Immature natural killer cell (primary cell): Measurements from ENCODE around the gene NPHS1. TPM values are rescaled to one million over a fixed set of nuclear protein-coding genes. Genes with fewer than 3 reads are reported as not detected.

Experiments
- DNase-seq, 3 donors: peaks; one replicate each; pipeline ENCODE4 v3.0.0; 2022; ENCODE audit warnings: mixed read lengths in 1 of 3
- H3K27ac Mint-ChIP-seq, 6 donors: one replicate each; pipeline ENCODE4 v1.8.0; 2020; ENCODE audit warnings: mixed read lengths in 6 of 6, mild to moderate bottlenecking in 5 of 6, inconsistent platforms in 4 of 6, moderate library complexity in 3 of 6
- H3K27me3 Mint-ChIP-seq, 3 donors: one replicate each; pipeline ENCODE4 v1.8.0; 2020 to 2021; ENCODE audit warnings: low read depth in 3 of 3, mild to moderate bottlenecking in 3 of 3, mixed read lengths in 3 of 3, moderate library complexity in 3 of 3, inconsistent platforms in 1 of 3
- H3K36me3 Mint-ChIP-seq, 3 donors: one replicate each; pipeline ENCODE4 v1.8.0; 2020; ENCODE audit warnings: mixed read lengths in 3 of 3, inconsistent platforms in 2 of 3, mild to moderate bottlenecking in 2 of 3
- H3K4me1 Mint-ChIP-seq, 2 donors: one replicate each; pipeline ENCODE4 v1.8.0; 2020; ENCODE audit warnings: inconsistent platforms in 2 of 2, mild to moderate bottlenecking in 2 of 2, mixed read lengths in 2 of 2, moderate library complexity in 1 of 2
- H3K4me3 Mint-ChIP-seq, 5 donors: one replicate each; pipeline ENCODE4 v1.8.0; 2020; ENCODE audit warnings: mild to moderate bottlenecking in 5 of 5, mixed read lengths in 5 of 5, inconsistent platforms in 3 of 5, moderate library complexity in 3 of 5
- H3K9me3 Mint-ChIP-seq, 6 donors: one replicate each; pipeline ENCODE4 v1.8.0; 2020; ENCODE audit warnings: mild to moderate bottlenecking in 6 of 6, mixed read lengths in 6 of 6, inconsistent platforms in 4 of 6, moderate library complexity in 3 of 6
- polyA plus RNA-seq, 3 donors: library from polyadenylated mRNA; unstranded; fragments of 300-500 nt; fragmentation: Illumina TruSeq; gene quantifications; one replicate each; pipeline ENCODE4 v1.2.3, GENCODE V29; 2021

NPHS1 gene
- polyA plus RNA-seq, 3 donors from 2014 or later: not detected

GRCh38 chr19:35868823-35869326, 16.6 kb upstream of the NPHS1 start:
- no peak for DNase-seq
- Mint-ChIP-seq H3K27me3 (peaks cover 20 to 37% (median 28%) of the 10 kb centered on the region in 3 donors), H3K4me1 (peaks cover 15 to 16% of the 10 kb centered on the region in 2 donors), H3K9me3 (no peaks in the 10 kb centered on the region), H3K36me3 (no peaks in the 10 kb centered on the region), H3K4me3 (peak overlapping the region; percentile 33 to 68 (median 63)), H3K27ac (no peak overlapping the region)

DNA sequence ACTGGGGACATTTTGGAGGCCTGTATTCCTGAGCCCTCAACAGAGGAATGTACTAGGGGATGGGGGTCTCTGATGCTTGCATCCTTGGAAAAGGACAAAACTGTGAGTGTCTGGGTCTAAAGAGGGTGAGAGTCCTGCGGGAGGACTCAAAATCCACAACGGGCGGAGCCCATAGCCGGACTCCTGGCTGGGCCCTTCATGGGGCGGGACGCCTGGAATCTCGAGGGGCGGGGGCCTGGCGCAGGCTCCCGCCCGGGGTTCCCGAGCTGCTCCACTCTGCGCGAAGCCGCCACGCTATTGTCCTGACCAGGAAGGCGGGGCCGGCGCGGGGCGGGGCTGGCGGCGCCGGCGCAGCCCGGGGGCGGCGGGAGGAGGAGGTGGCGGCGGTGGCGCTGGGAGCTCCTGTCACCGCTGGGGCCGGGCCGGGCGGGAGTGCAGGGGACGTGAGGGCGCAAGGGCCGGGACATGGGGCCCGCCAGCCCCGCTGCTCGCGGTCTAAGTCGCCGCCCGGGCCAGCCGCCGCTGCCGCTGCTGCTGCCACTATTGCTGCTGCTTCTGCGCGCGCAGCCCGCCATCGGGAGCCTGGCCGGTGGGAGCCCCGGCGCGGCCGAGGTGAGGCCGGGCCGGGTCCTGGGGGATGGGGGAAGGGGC, 16.0 kb upstream of the NPHS1 start, which contains the start of gene APLP1:
Gene APLP1 (plus strand): TSS at position 403 of the 651 bp plus-strand sequence. CDS start 63 bp downstream, at position 466.
- Mint-ChIP-seq H3K4me3 (peak within 1 kb of the TSS; percentile 33 to 68 (median 63)), H3K27ac (no peak within 1 kb of the TSS), H3K27me3 (peaks cover 20 to 37% (median 28%) of the 10 kb centered on the region in 3 donors), H3K9me3 (no peaks in the 10 kb centered on the region), H3K4me1 (peaks cover 15 to 16% of the 10 kb centered on the region in 2 donors), H3K36me3 (no peaks in the 10 kb centered on the region)
- peak; percentile 33 to 55 (median 40) for DNase-seq

GRCh38 chr19:35863018-35863417, 10.7 kb upstream of the NPHS1 start:
- Mint-ChIP-seq H3K4me3 (no peak overlapping the region), H3K27me3 (peaks cover 15 to 36% (median 24%) of the 10 kb centered on the region in 3 donors)
- DNase-seq: no peak

GRCh38 chr19:35862528-35862927, 10.2 kb upstream of the NPHS1 start:
- Mint-ChIP-seq H3K4me1 (peaks cover under 1 to 3% of the 10 kb centered on the region in 2 donors), H3K27me3 (peaks cover 15 to 36% (median 19%) of the 10 kb centered on the region in 3 donors), H3K36me3 (peaks cover 0 to 4% (median 0%) of the 10 kb centered on the region in 3 donors), H3K4me3 (no peak overlapping the region), H3K27ac (no peak overlapping the region), H3K9me3 (no peaks in the 10 kb centered on the region)
- no peak for DNase-seq

More at GRCh38 chr19:35863018-35863417, 10.7 kb upstream of the NPHS1 start:
- Mint-ChIP-seq H3K4me1 (peaks cover 2 to 6% of the 10 kb centered on the region in 2 donors), H3K9me3 (no peaks in the 10 kb centered on the region), H3K27ac (no peak overlapping the region), H3K36me3 (peaks cover 0 to 4% (median 0%) of the 10 kb centered on the region in 3 donors)

- Mint-ChIP-seq H3K36me3 (peaks cover 0 to 4% (median 0%) of the 10 kb centered on the region in 3 donors), H3K9me3 (no peaks in the 10 kb centered on the region), H3K27ac (no peak overlapping the region), H3K4me3 (no peak overlapping the region), H3K4me1 (peaks cover 8 to 9% of the 10 kb centered on the region in 2 donors), H3K27me3 (peaks cover 14 to 37% (median 19%) of the 10 kb centered on the region in 3 donors)
- no peak for DNase-seq
Observed at GRCh38 chr19:35861640-35862160, 9.4 kb upstream of the NPHS1 start.

GRCh38 chr19:35860818-35861639, 8.7 kb upstream of the NPHS1 start:
- no peak for DNase-seq
- Mint-ChIP-seq H3K27me3 (peaks cover 14 to 33% (median 19%) of the 10 kb centered on the region in 3 donors), H3K4me1 (peaks cover 8 to 9% of the 10 kb centered on the region in 2 donors), H3K4me3 (no peak overlapping the region), H3K36me3 (peaks cover 0 to 4% (median 0%) of the 10 kb centered on the region in 3 donors), H3K9me3 (no peaks in the 10 kb centered on the region), H3K27ac (no peak overlapping the region)

DNA sequence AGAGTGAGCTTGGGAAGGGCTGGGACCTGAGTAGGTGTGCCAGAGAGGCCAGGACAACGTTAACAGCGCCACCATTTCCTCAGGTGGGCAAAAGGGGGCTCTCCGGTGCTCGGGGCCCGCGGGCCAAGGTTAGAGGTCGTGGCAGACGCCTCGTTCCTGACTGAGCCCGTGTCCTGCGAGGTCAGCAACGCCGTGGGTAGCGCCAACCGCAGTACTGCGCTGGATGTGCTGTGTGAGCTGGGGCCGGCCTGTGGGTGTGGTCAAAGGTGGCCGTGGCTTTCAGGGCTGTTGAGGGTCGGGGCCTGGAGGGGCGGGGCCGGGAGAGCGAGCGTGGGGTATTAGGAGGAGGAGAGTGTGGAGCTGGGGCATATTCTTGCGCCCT, 8.1 kb upstream of the NPHS1 start:
- peaks cover 14 to 34% (median 22%) of the 10 kb centered on the region in 3 donors for H3K27me3 Mint-ChIP-seq
- no peak for DNase-seq
- peaks cover 0 to 4% (median 0%) of the 10 kb centered on the region in 3 donors for H3K36me3 Mint-ChIP-seq
- H3K4me3 Mint-ChIP-seq: no peak overlapping the region
- no peak overlapping the region for H3K27ac Mint-ChIP-seq
- peaks cover 8 to 9% of the 10 kb centered on the region in 2 donors for H3K4me1 Mint-ChIP-seq
- no peaks in the 10 kb centered on the region for H3K9me3 Mint-ChIP-seq

GRCh38 chr19:35859414-35859813, 7.1 kb upstream of the NPHS1 start:
- Mint-ChIP-seq H3K27me3 (peaks cover 17 to 30% (median 23%) of the 10 kb centered on the region in 3 donors), H3K27ac (no peak overlapping the region), H3K36me3 (peaks cover 0 to 4% (median 0%) of the 10 kb centered on the region in 3 donors), H3K4me3 (no peak overlapping the region), H3K9me3 (peaks cover 0 to 1% (median 0%) of the 10 kb centered on the region in 6 donors), H3K4me1 (peaks cover 8 to 9% of the 10 kb centered on the region in 2 donors)
- no peak for DNase-seq

DNA sequence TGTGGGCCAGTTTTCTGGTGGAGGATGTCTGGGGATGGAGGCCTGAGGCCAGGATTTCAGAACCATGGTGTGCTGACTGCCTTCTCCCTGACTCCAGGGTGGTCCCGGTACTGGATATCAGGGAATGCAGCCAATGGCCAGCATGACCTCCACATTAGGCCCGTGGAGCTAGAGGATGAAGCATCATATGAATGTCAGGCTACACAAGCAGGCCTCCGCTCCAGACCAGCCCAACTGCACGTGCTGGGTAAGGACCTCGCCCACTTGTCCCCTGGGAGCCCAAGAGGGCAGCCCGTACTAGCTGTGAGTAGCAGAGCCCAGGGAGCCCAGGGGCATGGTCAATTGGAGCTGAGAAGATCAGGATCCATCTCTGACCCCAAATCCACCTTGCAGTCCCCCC, 6.0 kb upstream of the NPHS1 start:
- Mint-ChIP-seq H3K4me1 (peaks cover 8 to 9% of the 10 kb centered on the region in 2 donors), H3K27ac (no peak overlapping the region), H3K27me3 (peaks cover 17 to 24% (median 24%) of the 10 kb centered on the region in 3 donors), H3K4me3 (no peak overlapping the region), H3K9me3 (peaks cover 0 to 1% (median 0%) of the 10 kb centered on the region in 6 donors), H3K36me3 (peaks cover 0 to 4% (median 0%) of the 10 kb centered on the region in 3 donors)
- DNase-seq: no peak

DNA sequence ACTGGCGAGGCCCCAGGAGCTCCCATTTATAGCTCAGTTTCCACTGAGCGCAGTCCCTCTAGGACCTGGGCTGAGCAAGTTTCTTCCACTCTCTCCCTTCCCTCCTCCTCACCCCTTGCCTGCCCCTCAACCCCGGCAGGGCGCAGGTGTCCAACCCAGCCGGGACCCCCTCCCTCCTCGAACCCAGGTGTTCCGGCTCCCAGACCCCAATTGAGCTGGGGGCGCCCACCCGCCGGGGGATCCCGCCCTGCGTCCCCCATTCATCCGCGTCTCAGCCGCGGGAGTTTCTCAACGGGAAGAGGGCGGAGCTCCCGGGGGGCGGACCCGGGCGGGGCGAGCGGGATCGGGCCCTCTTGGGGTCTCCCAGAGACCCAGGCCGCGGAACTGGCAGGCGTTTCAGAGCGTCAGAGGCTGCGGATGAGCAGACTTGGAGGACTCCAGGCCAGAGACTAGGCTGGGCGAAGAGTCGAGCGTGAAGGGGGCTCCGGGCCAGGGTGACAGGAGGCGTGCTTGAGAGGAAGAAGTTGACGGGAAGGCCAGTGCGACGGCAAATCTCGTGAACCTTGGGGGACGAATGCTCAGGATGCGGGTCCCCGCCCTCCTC, 4.3 kb upstream of the NPHS1 start, which contains the start of gene KIRREL2:
Gene KIRREL2 (plus strand): TSS at position 366 of the 604 bp plus-strand sequence. CDS start 209 bp downstream, at position 575.
- H3K4me1 Mint-ChIP-seq: peaks cover 8 to 9% of the 10 kb centered on the region in 2 donors
- peaks cover 0 to 4% (median 0%) of the 10 kb centered on the region in 3 donors for H3K36me3 Mint-ChIP-seq
- no peak within 1 kb of the TSS for H3K27ac Mint-ChIP-seq
- DNase-seq: peak in 1 of 3 donors; percentile 5
- H3K9me3 Mint-ChIP-seq: peaks cover 0 to 1% (median 0%) of the 10 kb centered on the region in 6 donors
- peaks cover 17 to 29% (median 24%) of the 10 kb centered on the region in 3 donors for H3K27me3 Mint-ChIP-seq
- H3K4me3 Mint-ChIP-seq: peak within 1 kb of the TSS; percentile 67 to 82 (median 81)

GRCh38 chr19:35853038-35853756, 893 bp upstream of the NPHS1 start:
- Mint-ChIP-seq H3K27me3 (peaks cover 12 to 27% (median 19%) of the 10 kb centered on the region in 3 donors), H3K27ac (no peak overlapping the region), H3K4me1 (peaks cover 8 to 9% of the 10 kb centered on the region in 2 donors), H3K36me3 (no peaks in the 10 kb centered on the region), H3K9me3 (peaks cover 0 to 1% (median 0%) of the 10 kb centered on the region in 6 donors), H3K4me3 (no peak overlapping the region)
- DNase-seq: no peak

DNA sequence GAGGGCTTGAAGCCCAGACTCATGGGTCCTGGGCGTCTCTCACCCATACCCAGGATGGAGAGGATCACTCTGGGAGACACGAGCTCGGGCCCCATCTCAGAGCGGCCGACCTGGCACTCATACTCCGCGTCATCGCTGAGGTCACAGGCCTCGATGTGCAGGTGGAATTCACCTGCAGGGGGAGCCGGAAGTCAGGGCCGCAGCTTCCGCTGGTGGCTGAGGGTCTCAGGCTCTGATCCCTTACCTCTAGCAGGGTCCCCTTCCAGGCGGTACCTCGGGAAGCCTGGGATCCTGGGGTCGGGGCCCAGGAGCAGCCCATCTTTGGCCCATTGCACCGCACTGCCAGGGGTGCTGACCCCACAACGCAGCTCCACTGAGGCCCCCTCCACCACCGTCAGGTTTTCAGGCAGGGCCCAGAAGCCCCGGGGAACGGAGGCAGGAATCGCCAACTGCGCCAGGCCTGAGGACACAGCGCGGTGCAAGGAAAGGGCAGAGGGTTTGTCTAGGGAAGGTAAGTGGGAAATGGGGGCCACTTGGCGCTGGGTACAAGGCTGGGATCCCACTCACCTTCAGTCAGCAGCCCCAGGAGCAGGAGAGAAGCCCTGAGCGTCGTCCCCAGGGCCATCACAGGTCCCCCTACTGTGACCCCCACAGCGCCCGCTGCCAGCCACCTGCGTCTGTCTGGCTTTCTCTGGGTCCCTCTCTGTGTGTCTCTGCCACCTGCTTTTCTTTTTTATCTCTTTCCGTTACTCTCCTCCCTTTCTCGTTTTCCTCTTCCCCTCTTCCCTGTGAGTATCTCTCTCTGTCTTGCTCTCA, 883 bp downstream of the NPHS1 start:
- Mint-ChIP-seq H3K4me3 (no peak overlapping the region), H3K9me3 (peaks cover 0 to 1% (median 0%) of the 10 kb centered on the region in 6 donors), H3K36me3 (no peaks in the 10 kb centered on the region), H3K27me3 (peaks cover 16 to 27% (median 22%) of the 10 kb centered on the region in 3 donors), H3K27ac (peak overlapping the region in 1 of 6 donors; percentile 40), H3K4me1 (peaks cover under 1 to 4% of the 10 kb centered on the region in 2 donors)
- no peak for DNase-seq
